K562 (cell line): ENCODE results near the gene COL4A5. TPM values are rescaled to one million over a fixed set of nuclear protein-coding genes. Genes with fewer than 3 reads are reported as not detected.

Source experiments
- ATAC-seq: fragments of 200-7000 bp; cut with Tn5 transposase; 3 replicates; pipeline ENCODE4 v1.9.1; 2020; ENCODE audit warnings: moderate library complexity
- BruUV-seq: library from RNA; stranded (reverse); fragments of 400-500 nt; replicated peaks from 2 replicates; lab custom pipeline; 2021; lab: Mats Ljungman, UMichigan
- CTCF ChIA-PET: fragments of 300-600 bp; formaldehyde crosslinking; extraction: SDS; loops from one replicate; lab custom pipeline; 2021; ENCODE audit warnings: low intra/inter-chr PET ratio; lab: Yijun Ruan, JAX
- POLR2A ChIA-PET: fragments of 300-600, 350-650 bp; sonication (Branson Sonifier 250); formaldehyde crosslinking; extraction: SDS; loops from one replicate; lab custom pipeline; 2021; ENCODE audit warnings: antibody characterized with exemption, inconsistent platforms; lab: Yijun Ruan, JAX
- DNase-seq, 4 experiments: peaks; one replicate each; pipeline versions ENCODE4 v3.0.0 to v3.0.0-alpha.2; 2011 to 2018; ENCODE audit warnings: low spot score in 3 of 4, mixed read lengths in 3 of 4; ENCODE audit errors: extremely low read depth in 1 of 4
- FAIRE-seq: peaks from 2 replicates; lab custom pipeline; 2011; peaks lifted over from hg19 to GRCh38; lab: Jason Lieb, UNC
- H2AFZ ChIP-seq: 2 replicates; pipeline ENCODE4 v1.6.0; 2011; ENCODE audit warnings: low read depth, low read length, control low read depth, inconsistent platforms
- H3K27ac ChIP-seq: fragments of 200-600 bp; 3 replicates; pipeline ENCODE4 v1.8.0; 2011; ENCODE audit warnings: low read depth, mild to moderate bottlenecking, control low read depth, inconsistent platforms, low read length, moderate library complexity, mixed read lengths; ENCODE audit errors: extremely low read depth
- H3K27me3 ChIP-seq, 2 experiments: fragments of 300-600 bp in 1 of 2; 2 replicates in 1 of 2; 3 replicates in 1 of 2; pipeline versions ENCODE4 v1.6.0 to v1.8.0; 2011; ENCODE audit warnings: inconsistent platforms in 2 of 2, low read length in 2 of 2, mild to moderate bottlenecking in 1 of 2, mixed read lengths in 1 of 2, moderate library complexity in 1 of 2; ENCODE audit not compliant: control insufficient read depth in 2 of 2, insufficient read depth in 2 of 2
- H3K36me3 ChIP-seq: fragments of 300-600 bp; 3 replicates; pipeline ENCODE4 v1.8.0; 2011; ENCODE audit warnings: mild to moderate bottlenecking, low read length, inconsistent platforms; ENCODE audit not compliant: control insufficient read depth, insufficient read depth
- H3K4me1 ChIP-seq, 2 experiments: fragments of 200-600 bp in 1 of 2; replicated peaks in 1 of 2; 2 replicates in 1 of 2; 3 replicates in 1 of 2; pipeline versions ENCODE4 v1.5.1 to v1.8.0; 2011; ENCODE audit warnings: inconsistent platforms in 2 of 2, low read length in 2 of 2, mild to moderate bottlenecking in 1 of 2, mixed read lengths in 1 of 2, moderate library complexity in 1 of 2; ENCODE audit not compliant: control insufficient read depth in 2 of 2, insufficient read depth in 2 of 2
- H3K4me2 ChIP-seq: 2 replicates; pipeline ENCODE4 v1.6.1; 2011; ENCODE audit warnings: low read length, control low read depth, inconsistent platforms, mixed read lengths; ENCODE audit not compliant: insufficient read depth
- H3K4me3 ChIP-seq: fragments of 200-600 bp; sonication (generic), shearing (Covaris generic); 2 replicates; pipeline ENCODE4 v1.5.1; 2016; ENCODE audit warnings: control low read depth, inconsistent platforms
- H3K79me2 ChIP-seq: fragments of 200-600 bp; 3 replicates; pipeline ENCODE4 v1.8.0; 2011; ENCODE audit warnings: low read length, inconsistent platforms; ENCODE audit not compliant: control insufficient read depth, insufficient read depth
- H3K9ac ChIP-seq, 2 experiments: 2 replicates each; pipeline versions ENCODE4 v1.6.0 to v1.6.1; 2011; ENCODE audit warnings: low read depth in 2 of 2, low read length in 2 of 2, control low read depth in 1 of 2, inconsistent platforms in 1 of 2, mild to moderate bottlenecking in 1 of 2, mixed read lengths in 1 of 2; ENCODE audit not compliant: insufficient read depth in 1 of 2
- H3K9me1 ChIP-seq: one replicate; pipeline ENCODE4 v1.6.0; 2011; ENCODE audit warnings: inconsistent platforms, mild to moderate bottlenecking, low read length, moderate library complexity; ENCODE audit not compliant: control insufficient read depth, insufficient read depth
- H3K9me3 ChIP-seq: replicated peaks from 2 replicates; pipeline ENCODE4 v1.5.1; 2011; ENCODE audit warnings: low read depth, low read length, inconsistent platforms; ENCODE audit not compliant: control insufficient read depth, insufficient read depth
- H4K20me1 ChIP-seq: replicated peaks from 2 replicates; pipeline ENCODE4 v1.6.1; 2011; ENCODE audit warnings: low read length, inconsistent platforms, mixed read lengths; ENCODE audit not compliant: control insufficient read depth, insufficient read depth
- CTCF ChIP-seq, 3 experiments: IDR thresholded peaks in 2 of 3; conservative IDR thresholded peaks in 1 of 3; 2 replicates each; pipeline ENCODE4 v1.5.1; 2011 to 2012; ENCODE audit warnings: low read length in 3 of 3, mild to moderate bottlenecking in 3 of 3, control low read depth in 2 of 3, improper control_type of control experiment in 1 of 3, inconsistent platforms in 1 of 3, low read depth in 1 of 3, mixed read lengths in 1 of 3, moderate library complexity in 1 of 3; ENCODE audit not compliant: insufficient read depth in 2 of 3
- FOXK2 ChIP-seq, 2 experiments: fragments of 450-650 bp; IDR thresholded peaks in 1 of 2; conservative IDR thresholded peaks in 1 of 2; 2 replicates each; pipeline ENCODE4 v1.6.1; 2016; ENCODE audit warnings: low read depth in 2 of 2, mild to moderate bottlenecking in 1 of 2
- SMC3 ChIP-seq: conservative IDR thresholded peaks from 2 replicates; pipeline ENCODE4 v1.6.1; 2011; ENCODE audit warnings: low read depth, low read length, improper control_type of control experiment; ENCODE audit not compliant: insufficient read depth
- ZNF24 ChIP-seq: fragments of 450-650 bp; IDR thresholded peaks from 2 replicates; pipeline ENCODE4 v1.6.1; 2016
- WGBS: fragments of 100-300 bp; shearing (Covaris generic); methylation state at CpG from one replicate; pipeline ENCODE4 v1.1.6; 2016; ENCODE audit warnings: low coverage, mixed read lengths; ENCODE audit not compliant: insufficient coverage; ENCODE audit errors: missing lambda C conversion rate; 5-methylcytosine and 5-hydroxymethylcytosine counted together
- in situ Hi-C: fragments of 300-500 bp; cut with MboI; formaldehyde crosslinking; loops from 4 replicates; pipeline ENCODE4 v1.15.0; 2018; ENCODE audit warnings: inconsistent platforms, mixed read lengths
- intact Hi-C: fragments of 100-400 bp; cut with micrococcal nuclease; formaldehyde crosslinking; loops from 2 replicates; pipeline ENCODE4 v1.14.2; 2022
- polyA plus RNA-seq, 8 experiments: library from polyadenylated mRNA; depleted of rRNA in 4 of 8; stranded (reverse) in 5 of 8; unstranded in 3 of 8; fragments of >200 nt; fragmentation: Nextera tagmentation in 2 of 8; fragmentation: Illumina TruSeq in 1 of 8; extraction: Ambion mirVana in 2 of 8; extraction: Trizol in 1 of 8; gene quantifications; 2 replicates each; pipeline versions ENCODE4 v1.2.1 to v1.2.3, GENCODE V29; 2011 to 2014; ENCODE audit warnings: inconsistent platforms in 1 of 8, missing spikeins in 1 of 8
- total RNA-seq, 7 experiments: library from RNA; depleted of rRNA in 6 of 7; stranded (reverse); fragments of >200 nt in 6 of 7; fragmentation: Illumina TruSeq in 2 of 7; extraction: Trizol in 2 of 7; gene quantifications; 2 replicates each; pipeline versions ENCODE4 v1.2.1 to v1.2.3, GENCODE V29; 2011 to 2021; ENCODE audit warnings: low replicate concordance in 1 of 7

The COL4A5 gene
- total and polyA plus RNA-seq, 9 of the 15 experiments (the other 6 are each of a cell fraction or from before 2014, with no cell fraction given): 0.66 to 2.5 (median 1.8) TPM

- ATAC-seq (no peak), FAIRE-seq (peak; percentile 61), DNase-seq (peak; percentile 7 to 34 (median 14))
- no peaks in the 10 kb centered on the region for H4K20me1 ChIP-seq
- H3K36me3 ChIP-seq: no peaks in the 10 kb centered on the region
- CTCF ChIA-PET: no interaction called here
- WGBS: 70% methylated on average over 1 of the region's 2 CpGs
- in situ Hi-C loops: loop anchor here (25.0 kb wide), 1 partner anchor 803 kb away; no protein-coding TSS in a partner anchor
- H3K4me1 ChIP-seq: no peaks in the 10 kb centered on the region
- no peak overlapping the region for H3K4me3 ChIP-seq
- no peak overlapping the region for H3K27ac ChIP-seq
- no peaks in the 10 kb centered on the region for H3K9me1 ChIP-seq
- H3K9ac ChIP-seq: no peak overlapping the region
- H3K4me2 ChIP-seq: no peak overlapping the region
- H3K79me2 ChIP-seq: no peaks in the 10 kb centered on the region
- H3K9me3 ChIP-seq: no peaks in the 10 kb centered on the region
- TF ChIP-seq CTCF (IDR thresholded peaks at IDR 0.05 in 2 of 3, conservative IDR thresholded peaks at IDR 0.05 in 1 of 3; ENCODE audit: insufficient read depth in 2 of 3, low read depth in 1 of 3, low read length in 3 of 3) (peak; percentile 31 to 53 (median 40); a peak in 3 of 6 replicates), ZNF24 (no peak), FOXK2 (conservative IDR thresholded peaks at IDR 0.05 in 1 of 2, IDR thresholded peaks at IDR 0.05 in 1 of 2; ENCODE audit: low read depth in 2 of 2) (peak in 1 of 2 experiments; percentile 30; a peak in 1 of 4 replicates), SMC3 (0 out of 2 replicates have a peak, but pooled peaks have one; percentile 15)
- TF ChIP-seq, all 486 proteins: peak for 3
- intact Hi-C loops: loop anchor here (1.0 kb wide), 1 partner anchor 801 kb away; no protein-coding TSS in a partner anchor
- Histone ChIP-seq H3K27me3 (no peaks in the 10 kb centered on the region), H2AFZ (no peak overlapping the region)
- no TSS peak for BruUV-seq
- POLR2A ChIA-PET: no interaction called here
Measured at GRCh38 chrX:108584617-108585211, 145.1 kb downstream of the COL4A5 start.
